HCT116 (cell line): ENCODE measurements around the gene ST3GAL3. TPM values are rescaled to one million over a fixed set of nuclear protein-coding genes. Genes with fewer than 3 reads are reported as not detected.

Experiments used
- ATAC-seq: fragments of 200-7000 bp; cut with Tn5 transposase; 2 replicates; pipeline ENCODE4 v1.9.1; 2020; ENCODE audit warnings: mild to moderate bottlenecking, moderate library complexity
- BruUV-seq: library from RNA; stranded (reverse); fragments of 400-500 nt; replicated peaks from 2 replicates; lab custom pipeline; 2021; lab: Mats Ljungman, UMichigan
- CTCF ChIA-PET: fragments of 300-600 bp; sonication (Branson Sonifier 250); formaldehyde crosslinking; loops from one replicate; lab custom pipeline; 2021; ENCODE audit warnings: antibody characterized with exemption; lab: Charles Lee
- POLR2A ChIA-PET: fragments of 300-600, 350-600 bp; sonication (Branson Sonifier 250); formaldehyde crosslinking; loops from one replicate; lab custom pipeline; 2021; ENCODE audit warnings: antibody characterized with exemption; lab: Charles Lee
- RAD21 ChIA-PET, 2 experiments: fragments of 300-600 bp; sonication (Branson Sonifier 250); formaldehyde crosslinking; loops; one replicate each; lab custom pipeline; 2023; ENCODE audit warnings: low total read pairs in 2 of 2; ENCODE audit not compliant: uncharacterized antibody in 2 of 2, unreplicated experiment in 2 of 2, low non-redundant PET in 1 of 2; lab: Charles Lee
- DNase-seq: peaks from one replicate; pipeline ENCODE4 v3.0.0-alpha.2; 2010; ENCODE audit warnings: low read depth, low spot score
- H2AFZ ChIP-seq: fragments of 200-600 bp; shearing (Covaris generic), sonication (generic); 2 replicates; pipeline ENCODE4 v1.6.1; 2017; ENCODE audit warnings: low read depth, mixed run types, mixed read lengths, antibody characterized with exemption, low read length; ENCODE audit not compliant: poor library complexity, severe bottlenecking
- H3K27ac ChIP-seq: 2 replicates; pipeline ENCODE4 v1.5.1; 2012; ENCODE audit warnings: low read depth, low read length
- H3K27me3 ChIP-seq: fragments of 200-600 bp; sonication (generic); 2 replicates; pipeline ENCODE4 v1.6.1; 2016; ENCODE audit warnings: mixed run types, low read length, mixed read lengths; ENCODE audit not compliant: insufficient read depth
- H3K36me3 ChIP-seq, 2 experiments: fragments of 200-500 bp in 1 of 2; fragments of 200-600 bp in 1 of 2; sonication (Bioruptor generic) in 1 of 2; sonication (generic) in 1 of 2; 2 replicates each; pipeline versions ENCODE4 v1.5.1 to v1.6.1; 2014 to 2016; ENCODE audit warnings: low read length in 2 of 2, inconsistent platforms in 1 of 2, mixed read lengths in 1 of 2, mixed run types in 1 of 2; ENCODE audit not compliant: insufficient read depth in 2 of 2, control insufficient read depth in 1 of 2
- H3K4me1 ChIP-seq, 2 experiments: fragments of 200-600 bp in 1 of 2; sonication (generic) in 1 of 2; 2 replicates each; pipeline versions ENCODE4 v1.5.1 to v1.6.1; 2012 to 2017; ENCODE audit warnings: low read length in 2 of 2, inconsistent platforms in 1 of 2, mild to moderate bottlenecking in 1 of 2, mixed read lengths in 1 of 2, mixed run types in 1 of 2, moderate library complexity in 1 of 2; ENCODE audit not compliant: insufficient read depth in 2 of 2, control insufficient read depth in 1 of 2
- H3K4me2 ChIP-seq: fragments of 200-600 bp; sonication (generic); 2 replicates; pipeline ENCODE4 v1.6.1; 2017; ENCODE audit warnings: mixed run types, low read length, mixed read lengths
- H3K4me3 ChIP-seq, 2 experiments: fragments of 200-600 bp in 1 of 2; sonication (generic) in 1 of 2; replicated peaks in 1 of 2; 2 replicates each; pipeline ENCODE4 v1.5.1; 2011 to 2016; ENCODE audit warnings: low read length in 2 of 2, control low read depth in 1 of 2, low read depth in 1 of 2, mild to moderate bottlenecking in 1 of 2, mixed read lengths in 1 of 2, mixed run types in 1 of 2
- H3K79me2 ChIP-seq: fragments of 200-600 bp; sonication (generic); 2 replicates; pipeline ENCODE4 v1.6.1; 2017; ENCODE audit warnings: mild to moderate bottlenecking, mixed run types, low read length, moderate library complexity, mixed read lengths; ENCODE audit not compliant: insufficient read depth
- H3K9ac ChIP-seq: fragments of 200-600 bp; sonication (generic); 2 replicates; pipeline ENCODE4 v1.6.1; 2016; ENCODE audit warnings: low read length, mixed read lengths
- H3K9me2 ChIP-seq: fragments of 200-600 bp; sonication (generic), shearing (Covaris generic); 2 replicates; pipeline ENCODE4 v1.6.1; 2017; ENCODE audit warnings: mixed run types, mild to moderate bottlenecking, moderate library complexity; ENCODE audit not compliant: insufficient read depth
- H3K9me3 ChIP-seq, 2 experiments: fragments of 200-500 bp in 1 of 2; fragments of 200-600 bp in 1 of 2; sonication (Bioruptor generic) in 1 of 2; sonication (generic) in 1 of 2; 2 replicates each; pipeline ENCODE4 v1.6.1; 2014 to 2017; ENCODE audit warnings: low read length in 2 of 2, mixed read lengths in 2 of 2, inconsistent platforms in 1 of 2, low read depth in 1 of 2, mild to moderate bottlenecking in 1 of 2, mixed run types in 1 of 2, moderate library complexity in 1 of 2; ENCODE audit not compliant: control insufficient read depth in 1 of 2, insufficient read depth in 1 of 2
- H4K20me1 ChIP-seq: fragments of 200-600 bp; sonication (generic), shearing (Covaris generic); 2 replicates; pipeline ENCODE4 v1.6.1; 2017; ENCODE audit warnings: mixed run types, mild to moderate bottlenecking, moderate library complexity; ENCODE audit not compliant: insufficient read depth
- ATF3 ChIP-seq: IDR thresholded peaks from 2 replicates; pipeline ENCODE4 v1.6.1; 2012
- CEBPB ChIP-seq: IDR thresholded peaks from 2 replicates; pipeline ENCODE4 v1.6.1; 2012; ENCODE audit warnings: low read depth
- ELF1 ChIP-seq: IDR thresholded peaks from 2 replicates; pipeline ENCODE4 v1.6.1; 2012; ENCODE audit warnings: low read depth, borderline replicate concordance
- EZH2 ChIP-seq: fragments of 200-600 bp; sonication (generic); IDR thresholded peaks from 2 replicates; pipeline ENCODE4 v1.6.1; 2017; ENCODE audit warnings: antibody characterized with exemption, mixed run types
- POLR2AphosphoS5 ChIP-seq: IDR thresholded peaks from 2 replicates; pipeline ENCODE4 v1.6.1; 2011; ENCODE audit warnings: mild to moderate bottlenecking, low read depth, low read length, moderate library complexity
- RAD21 ChIP-seq: IDR thresholded peaks from 2 replicates; pipeline ENCODE4 v1.6.1; 2012; ENCODE audit warnings: low read depth, mild to moderate bottlenecking
- REST ChIP-seq: IDR thresholded peaks from 2 replicates; pipeline ENCODE4 v1.6.1; 2012; ENCODE audit warnings: low read depth
- SRF ChIP-seq: IDR thresholded peaks from 2 replicates; pipeline ENCODE4 v1.6.1; 2012; ENCODE audit warnings: low read depth
- ZBTB33 ChIP-seq: IDR thresholded peaks from 2 replicates; pipeline ENCODE4 v1.6.1; 2011; ENCODE audit warnings: mild to moderate bottlenecking, low read length, moderate library complexity; ENCODE audit not compliant: insufficient replicate concordance; ENCODE audit errors: extremely low read depth
- ZFX ChIP-seq: fragments of 450-650 bp; IDR thresholded peaks from 2 replicates; pipeline ENCODE4 v1.6.1; 2017
- intact Hi-C: fragments of 100-400 bp; cut with micrococcal nuclease; formaldehyde crosslinking; loops from 2 replicates; pipeline ENCODE4 v1.10.0; 2022
- total RNA-seq: library from RNA; stranded (reverse); gene quantifications from one replicate; pipeline ENCODE4 v1.2.1, GENCODE V29; 2021; ENCODE audit not compliant: unreplicated experiment

Gene ST3GAL3
- total RNA-seq, 1 experiment from 2014 or later: 7.2 TPM

- Histone ChIP-seq H3K9me3 (no peaks in the 10 kb centered on the region), H3K36me3 (peaks cover 33 to 60% of the 10 kb centered on the region in 2 experiments), H3K4me3 (no peak overlapping the region), H3K27me3 (no peaks in the 10 kb centered on the region), H4K20me1 (no peaks in the 10 kb centered on the region), H3K9me2 (no peaks in the 10 kb centered on the region), H3K79me2 (no peaks in the 10 kb centered on the region), H3K9ac (no peak overlapping the region), H3K27ac (no peak overlapping the region), H3K4me1 (no peaks in the 10 kb centered on the region), H2AFZ (no peak overlapping the region), H3K4me2 (no peak overlapping the region)
- ChIA-PET RAD21 (no interaction called here), POLR2A (interaction anchor here (1.2 kb wide), 1 partner anchor 22 kb away, joined by 3 read pairs; the partner anchor contains the start of gene KDM4A), CTCF (no interaction called here)
- TF ChIP-seq ELF1 (no peak), ATF3 (no peak), CEBPB (no peak), RAD21 (no peak), POLR2AphosphoS5 (no peak), ZBTB33 (no peak), ZFX (no peak), REST (no peak), EZH2 (no peak), SRF (no peak)
- no peak for ATAC-seq
- DNase-seq: no peak
- no TSS peak for BruUV-seq
- intact Hi-C loops: no loop called here
Observed at GRCh38 chr1:43671626-43672330, 35.6 kb upstream of the ST3GAL3 start.
